Astrocyte (in vitro differentiated cells and primary cell): Measurements from ENCODE around the gene STK39. TPM values are rescaled to one million over a fixed set of nuclear protein-coding genes. Genes with fewer than 3 reads are reported as not detected.

ENCODE experiments used
- DNase-seq: peaks from one replicate; pipeline ENCODE4 v3.0.0-alpha.2; 2010; ENCODE audit warnings: low read depth
- FAIRE-seq: peaks from 2 replicates; lab custom pipeline; 2011; peaks lifted over from hg19 to GRCh38; lab: Jason Lieb, UNC
- H2AFZ ChIP-seq: 2 replicates; pipeline ENCODE4 v1.6.0; 2012; ENCODE audit warnings: low read depth, low read length, inconsistent platforms
- H3K27ac ChIP-seq: 2 replicates; pipeline ENCODE4 v1.5.1; 2011; ENCODE audit warnings: low read depth, low read length, inconsistent platforms
- H3K27me3 ChIP-seq: 2 replicates; pipeline ENCODE4 v1.6.0; 2011; ENCODE audit warnings: low read length, inconsistent platforms; ENCODE audit not compliant: insufficient read depth
- H3K36me3 ChIP-seq: 2 replicates; pipeline ENCODE4 v1.5.1; 2011; ENCODE audit warnings: low read length, inconsistent platforms; ENCODE audit not compliant: insufficient read depth
- H3K4me1 ChIP-seq: 2 replicates; pipeline ENCODE4 v1.5.1; 2011; ENCODE audit warnings: low read length, inconsistent platforms; ENCODE audit not compliant: insufficient read depth
- H3K4me2 ChIP-seq: 2 replicates; pipeline ENCODE4 v1.6.0; 2012; ENCODE audit warnings: low read length, inconsistent platforms
- H3K4me3 ChIP-seq: 2 replicates; pipeline ENCODE4 v1.5.1; 2011; ENCODE audit warnings: low read depth, mild to moderate bottlenecking, low read length, inconsistent platforms; ENCODE audit not compliant: insufficient read depth
- H3K79me2 ChIP-seq: 2 replicates; pipeline ENCODE4 v1.6.0; 2012; ENCODE audit warnings: mild to moderate bottlenecking, low read length, inconsistent platforms; ENCODE audit not compliant: insufficient read depth
- H3K9ac ChIP-seq: 2 replicates; pipeline ENCODE4 v1.6.0; 2012; ENCODE audit warnings: mild to moderate bottlenecking, low read length, inconsistent platforms
- H3K9me3 ChIP-seq: 2 replicates; pipeline ENCODE4 v1.5.1; 2012; ENCODE audit warnings: low read depth, mild to moderate bottlenecking, low read length, inconsistent platforms; ENCODE audit not compliant: insufficient read depth
- H4K20me1 ChIP-seq: 2 replicates; pipeline ENCODE4 v1.6.0; 2012; ENCODE audit warnings: low read length, inconsistent platforms; ENCODE audit not compliant: insufficient read depth
- H3K27ac Mint-ChIP-seq: one replicate; pipeline ENCODE4 v1.8.0; 2021; ENCODE audit warnings: mild to moderate bottlenecking, mixed read lengths; ENCODE audit not compliant: unreplicated experiment
- H3K27me3 Mint-ChIP-seq: one replicate; pipeline ENCODE4 v1.8.0; 2021; ENCODE audit warnings: low read depth, mixed read lengths; ENCODE audit not compliant: unreplicated experiment
- H3K36me3 Mint-ChIP-seq: one replicate; pipeline ENCODE4 v1.8.0; 2021; ENCODE audit warnings: low read depth, mixed read lengths; ENCODE audit not compliant: unreplicated experiment
- H3K4me1 Mint-ChIP-seq: one replicate; pipeline ENCODE4 v1.8.0; 2021; ENCODE audit warnings: low read depth, mixed read lengths; ENCODE audit not compliant: unreplicated experiment
- H3K4me3 Mint-ChIP-seq: one replicate; pipeline ENCODE4 v1.8.0; 2021; ENCODE audit warnings: mild to moderate bottlenecking, moderate library complexity, mixed read lengths; ENCODE audit not compliant: unreplicated experiment
- H3K9me3 Mint-ChIP-seq: one replicate; pipeline ENCODE4 v1.8.0; 2021; ENCODE audit warnings: mild to moderate bottlenecking, mixed read lengths; ENCODE audit not compliant: unreplicated experiment
- CTCF ChIP-seq: IDR thresholded peaks from 2 replicates; pipeline ENCODE4 v1.5.1; 2011; ENCODE audit warnings: low read depth, mild to moderate bottlenecking, inconsistent platforms, low read length, moderate library complexity; ENCODE audit not compliant: insufficient read depth
- EZH2 ChIP-seq: IDR thresholded peaks from 2 replicates; pipeline ENCODE4 v1.6.1; 2012; ENCODE audit warnings: mild to moderate bottlenecking, low read length, inconsistent platforms; ENCODE audit not compliant: insufficient read depth
- total RNA-seq: library from RNA; stranded (reverse); gene quantifications from 2 replicates; pipeline ENCODE4 v1.2.1, GENCODE V29; 2021

The STK39 gene
- total RNA-seq, 1 donor from 2014 or later: 23.4 TPM

- Histone ChIP-seq H3K27me3 (no peaks in the 10 kb centered on the region), H3K4me1 (peaks cover 5% of the 10 kb centered on the region), H3K36me3 (no peaks in the 10 kb centered on the region), H3K9ac (no peak overlapping the region), H3K27ac (no peak overlapping the region), H3K79me2 (peaks cover 57% of the 10 kb centered on the region), H2AFZ (no peak overlapping the region), H3K4me3 (no peak overlapping the region), H3K9me3 (no peaks in the 10 kb centered on the region), H3K4me2 (peak overlapping the region; percentile 4), H4K20me1 (peaks cover 24% of the 10 kb centered on the region)
- FAIRE-seq (no peak), DNase-seq (no peak)
- Mint-ChIP-seq H3K4me3 (no peak overlapping the region), H3K9me3 (no peaks in the 10 kb centered on the region), H3K27ac (no peak overlapping the region), H3K4me1 (peaks cover 12% of the 10 kb centered on the region), H3K27me3 (no peaks in the 10 kb centered on the region), H3K36me3 (peaks cover 6% of the 10 kb centered on the region)
- no peak for TF ChIP-seq EZH2
- no peak for TF ChIP-seq CTCF
These were observed 45.7 kb downstream of the STK39 start for GRCh38 chr2:168201584-168202116.

GRCh38 chr2:168200930-168201583, 46.3 kb downstream of the STK39 start:
- Histone ChIP-seq H3K36me3 (no peaks in the 10 kb centered on the region), H3K4me3 (no peak overlapping the region), H3K4me2 (peak overlapping the region; percentile 4), H3K27me3 (no peaks in the 10 kb centered on the region), H3K27ac (no peak overlapping the region), H4K20me1 (peaks cover 24% of the 10 kb centered on the region), H3K79me2 (peaks cover 56% of the 10 kb centered on the region), H3K4me1 (peaks cover 5% of the 10 kb centered on the region), H3K9ac (no peak overlapping the region), H2AFZ (no peak overlapping the region), H3K9me3 (no peaks in the 10 kb centered on the region)
- H3K27me3 Mint-ChIP-seq: no peaks in the 10 kb centered on the region
- H3K27ac Mint-ChIP-seq: no peak overlapping the region
- no peak overlapping the region for H3K4me3 Mint-ChIP-seq
- DNase-seq: peak; percentile 87
- H3K36me3 Mint-ChIP-seq: peaks cover 6% of the 10 kb centered on the region
- H3K9me3 Mint-ChIP-seq: no peaks in the 10 kb centered on the region
- TF ChIP-seq CTCF: no peak
- no peak for TF ChIP-seq EZH2
- FAIRE-seq: no peak
- H3K4me1 Mint-ChIP-seq: peaks cover 12% of the 10 kb centered on the region
